Hair follicle dermal papilla cell (primary cell): Measurements from ENCODE around the gene OR5M8. TPM values are rescaled to one million over a fixed set of nuclear protein-coding genes. Genes with fewer than 3 reads are reported as not detected.

Source experiments
- total RNA-seq: library from RNA; depleted of rRNA; stranded (reverse); fragments of >200 nt; gene quantifications from 2 replicates; pipeline ENCODE4 v1.2.3, GENCODE V29; 2012

The OR5M8 gene
- not detected in 2 replicates for total RNA-seq

DNA sequence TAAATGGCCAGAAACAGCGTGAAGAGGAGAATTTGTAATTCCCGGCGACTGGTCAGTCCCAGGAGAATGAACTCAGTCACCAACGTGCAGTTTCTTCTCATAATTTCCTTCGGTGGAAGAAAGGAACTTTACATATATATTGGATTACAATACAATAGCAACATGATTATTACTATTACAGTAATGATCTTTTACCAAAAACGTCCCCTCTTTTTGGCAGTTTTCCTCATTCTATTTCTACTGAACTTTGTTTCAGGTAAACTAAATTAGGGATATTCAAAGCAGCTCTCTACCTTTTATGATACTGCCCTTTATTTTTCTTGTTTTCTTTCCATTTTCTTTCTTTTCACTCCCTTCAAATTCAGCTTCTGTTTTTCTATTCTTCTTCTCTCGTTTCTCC lies at the start of gene OR5M8:
Gene OR5M8, minus strand, starts transcription at position 101 of the 400 bp plus-strand sequence. Its CDS starts 0 bp downstream, at position 101.

DNA sequence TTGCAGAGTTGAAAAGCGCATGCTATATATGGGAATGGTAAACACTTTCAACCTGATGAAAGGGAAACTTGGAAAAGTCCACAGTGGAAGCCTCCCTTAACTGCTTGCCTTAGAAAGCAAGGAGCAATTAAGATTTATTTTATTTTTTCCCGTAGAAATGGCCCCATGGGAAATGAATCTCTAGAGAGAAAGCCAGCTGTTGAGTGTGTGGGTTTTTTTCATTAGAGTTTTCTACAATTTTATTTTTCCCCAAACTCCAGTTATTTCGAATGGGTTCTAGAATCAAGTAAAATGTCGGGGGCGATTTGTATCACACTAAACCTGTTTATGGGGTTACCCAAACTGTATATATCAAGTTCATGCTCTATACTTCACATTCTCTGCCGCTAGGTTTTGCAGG lies 17.9 kb downstream of the OR5M8 start, which contains the start of gene OR5M3:
Gene OR5M3, minus strand, starts transcription at position 101 of the 400 bp plus-strand sequence. CDS start 2,855 bp downstream, outside the sequence.

Other genes with a start within 250 kb of the OR5M8 start
- not detected in 2 replicates for gene OR5T3, start 239.1 kb downstream of the OR5M8 start, total RNA-seq
- not detected in 2 replicates for gene OR5T1, start 217.2 kb downstream of the OR5M8 start, total RNA-seq
- not detected in 2 replicates for gene OR8H1, start 199.1 kb downstream of the OR5M8 start, total RNA-seq
- not detected in 2 replicates for gene OR8K3, start 176.2 kb downstream of the OR5M8 start, total RNA-seq
- gene OR8K1, start 145.3 kb downstream of the OR5M8 start, total RNA-seq: not detected in 2 replicates
- not detected in 2 replicates for gene OR8J1, start 137.1 kb downstream of the OR5M8 start, total RNA-seq
- gene OR8U1, start 115.7 kb downstream of the OR5M8 start, total RNA-seq: not detected in 2 replicates
- gene OR5AL1, start 78.7 kb downstream of the OR5M8 start, total RNA-seq: not detected in 2 replicates
- gene OR5M3, start 18.0 kb downstream of the OR5M8 start, total RNA-seq: not detected in 2 replicates
- gene OR5M11, start 51.9 kb upstream of the OR5M8 start, total RNA-seq: not detected in 2 replicates
- not detected in 2 replicates for gene OR5M10, start 86.4 kb upstream of the OR5M8 start, total RNA-seq
- gene OR5M1, start 123.5 kb upstream of the OR5M8 start, total RNA-seq: not detected in 2 replicates
- not detected in 2 replicates for gene OR5AP2, start 151.1 kb upstream of the OR5M8 start, total RNA-seq
- not detected in 2 replicates for gene OR5AR1, start 172.3 kb upstream of the OR5M8 start, total RNA-seq
- gene OR9G1, start 207.7 kb upstream of the OR5M8 start, total RNA-seq: not detected in 2 replicates